PC-3 (cell line): ENCODE data around the gene RENBP. TPM values are rescaled to one million over a fixed set of nuclear protein-coding genes. Genes with fewer than 3 reads are reported as not detected.

Source experiments
- ATAC-seq: fragments of 200-7000 bp; cut with Tn5 transposase; 2 replicates; pipeline ENCODE4 v1.9.1; 2020; ENCODE audit warnings: mild to moderate bottlenecking, moderate library complexity
- BruUV-seq: library from RNA; stranded (reverse); fragments of 400-500 nt; replicated peaks from 2 replicates; lab custom pipeline; 2021; lab: Mats Ljungman, UMichigan
- CTCF ChIA-PET: fragments of 300-600 bp; sonication (Branson Sonifier 250); formaldehyde crosslinking; loops from one replicate; lab custom pipeline; 2022; ENCODE audit warnings: antibody characterized with exemption; lab: Charles Lee
- POLR2A ChIA-PET: fragments of 300-600 bp; sonication (Branson Sonifier 250); formaldehyde crosslinking; loops from one replicate; lab custom pipeline; 2022; ENCODE audit warnings: antibody characterized with exemption; ENCODE audit not compliant: unreplicated experiment; lab: Charles Lee
- DNase-seq: peaks from one replicate; pipeline ENCODE4 v3.0.0-alpha.2; 2015
- H2AFZ ChIP-seq: fragments of 300-600 bp; sonication (generic); 2 replicates; pipeline ENCODE4 v1.6.0; 2016; ENCODE audit warnings: antibody characterized with exemption, low read length
- H3F3A ChIP-seq: fragments of 300-600 bp; sonication (generic); one replicate; pipeline ENCODE4 v1.6.0; 2017; ENCODE audit warnings: antibody characterized with exemption, low read length, control low read depth, mild to moderate bottlenecking; ENCODE audit not compliant: unreplicated experiment
- H3K27ac ChIP-seq: fragments of 300-600 bp; sonication (generic); 2 replicates; pipeline ENCODE4 v1.5.1; 2016; ENCODE audit warnings: mild to moderate bottlenecking, low read length
- H3K27me3 ChIP-seq: fragments of 300-600 bp; sonication (generic); 2 replicates; pipeline ENCODE4 v1.6.1; 2016; ENCODE audit warnings: low read length, mixed read lengths
- H3K36me3 ChIP-seq: fragments of 300-600 bp; sonication (generic); 2 replicates; pipeline ENCODE4 v1.6.1; 2016; ENCODE audit warnings: low read depth, mixed run types, low read length, mixed read lengths
- H3K4me1 ChIP-seq: fragments of 300-600 bp; sonication (generic); 2 replicates; pipeline ENCODE4 v1.5.1; 2016; ENCODE audit warnings: low read length; ENCODE audit not compliant: insufficient read depth
- H3K4me2 ChIP-seq: fragments of 300-600 bp; sonication (generic); 2 replicates; pipeline ENCODE4 v1.6.0; 2016; ENCODE audit warnings: low read length
- H3K4me3 ChIP-seq: fragments of 300-600 bp; sonication (generic); 2 replicates; pipeline ENCODE4 v1.5.1; 2016; ENCODE audit warnings: mild to moderate bottlenecking, low read length, mixed read lengths
- H3K79me2 ChIP-seq: fragments of 300-600 bp; sonication (generic); 2 replicates; pipeline ENCODE4 v1.6.1; 2017; ENCODE audit warnings: low read length, mixed read lengths
- H3K9ac ChIP-seq: fragments of 300-600 bp; sonication (generic); 2 replicates; pipeline ENCODE4 v1.6.0; 2016; ENCODE audit warnings: mild to moderate bottlenecking, low read length
- H3K9me2 ChIP-seq: fragments of 300-600 bp; sonication (generic); replicated peaks from 2 replicates; pipeline ENCODE4 v1.6.1; 2016; ENCODE audit warnings: mixed run types, low read length, mixed read lengths
- H3K9me3 ChIP-seq: fragments of 300-600 bp; sonication (generic); 2 replicates; pipeline ENCODE4 v1.6.1; 2016; ENCODE audit warnings: low read length, mixed read lengths
- H4K20me1 ChIP-seq: fragments of 300-600 bp; sonication (generic); 2 replicates; pipeline ENCODE4 v1.6.1; 2016; ENCODE audit warnings: low read length, mixed read lengths
- CTCF ChIP-seq: fragments of 300-600 bp; sonication (generic); conservative IDR thresholded peaks from 2 replicates; pipeline ENCODE4 v1.5.1; 2017; ENCODE audit warnings: antibody characterized with exemption, low read depth, mild to moderate bottlenecking, low read length
- EZH2 ChIP-seq: fragments of 300-600 bp; sonication (generic); IDR thresholded peaks from one replicate; pipeline ENCODE4 v1.6.1; 2017; ENCODE audit warnings: antibody characterized with exemption, mild to moderate bottlenecking, low read length; ENCODE audit not compliant: unreplicated experiment
- EZH2phosphoT487 ChIP-seq: fragments of 300-600 bp; sonication (generic); IDR thresholded peaks from 2 replicates; pipeline ENCODE4 v1.6.1; 2018; ENCODE audit warnings: mild to moderate bottlenecking, antibody characterized with exemption, low read length, borderline replicate concordance
- intact Hi-C: fragments of 100-400 bp; cut with micrococcal nuclease; formaldehyde crosslinking; loops from 2 replicates; pipeline ENCODE4 v1.9.0; 2023
- microRNA-seq: library from miRNA; unstranded; fragments of <30 nt; microRNA quantifications from one replicate; pipeline ENCODE4 v1.1.0, GENCODE V29; 2020; ENCODE audit not compliant: unreplicated experiment
- total RNA-seq: library from RNA; depleted of rRNA; stranded (reverse); fragments of >200 nt; gene quantifications from 2 replicates; pipeline ENCODE4 v1.2.3, GENCODE V29; 2014; rRNA removed

Gene RENBP
- total RNA-seq, 1 experiment from 2014 or later, result not detected

- ATAC-seq (peak; percentile 43), DNase-seq (peak; percentile 13)
- Histone ChIP-seq H3K9me3 (no peaks in the 10 kb centered on the region), H3K4me1 (peaks cover 9% of the 10 kb centered on the region; the same call in 1 of the 2 replicates), H3K4me2 (peak within 1 kb of the TSS; percentile 81), H3F3A (no peaks in the 10 kb centered on the region), H3K27me3 (peaks cover 6% of the 10 kb centered on the region; the same call in 1 of the 2 replicates), H4K20me1 (no peaks in the 10 kb centered on the region), H3K9me2 (no peaks in the 10 kb centered on the region), H2AFZ (peak within 1 kb of the TSS; percentile 55; the same call in 1 of the 2 replicates), H3K36me3 (no peaks in the 10 kb centered on the region), H3K9ac (0 out of 2 replicates have a peak within 1 kb of the TSS, but pooled peaks have one; percentile 29), H3K79me2 (no peaks in the 10 kb centered on the region), H3K27ac (no peak within 1 kb of the TSS), H3K4me3 (peak within 1 kb of the TSS; percentile 63)
- POLR2A ChIA-PET, result no interaction called here
- intact Hi-C loops, result no loop called here
- CTCF ChIA-PET, result no interaction called here
- BruUV-seq, result no TSS peak
- TF ChIP-seq CTCF (no peak), EZH2 (no peak), EZH2phosphoT487 (no peak)
Observed at GRCh38 chrX:153885968-153886903, 58.2 kb downstream of the RENBP start, which contains the start of gene L1CAM. TSS of gene L1CAM (minus strand) at chrX:153886173. CDS start at chrX:153875836, 10,337 bp downstream.

Small RNA genes within 50 kb of the gene (microRNA-seq; reads per million reads assigned to microRNA genes)
- not detected for gene MIR3202-1
- not detected for gene MIR3202-2

Other genes with a start within 250 kb of the RENBP start
- 289 and 301 TPM in 2 replicates for gene BCAP31, start 220.3 kb downstream of the RENBP start, total RNA-seq
- 44.4 and 48.6 TPM in 2 replicates for gene ABCD1, start 219.8 kb downstream of the RENBP start, total RNA-seq
- 27.3 and 43.5 TPM in 2 replicates for gene PLXNB3, start 180.4 kb downstream of the RENBP start, total RNA-seq
- gene SRPK3, start 163.6 kb downstream of the RENBP start, total RNA-seq, result 0.40 and 1.5 TPM in 2 replicates
- gene IDH3G, start 150.3 kb downstream of the RENBP start, total RNA-seq, result 88.6 and 104 TPM in 2 replicates
- gene SSR4, start 150.0 kb downstream of the RENBP start, total RNA-seq, result 232 and 298 TPM in 2 replicates
- 0.26 and 0.63 TPM in 2 replicates for gene PDZD4, start 114.1 kb downstream of the RENBP start, total RNA-seq
- gene L1CAM, start 58.5 kb downstream of the RENBP start, total RNA-seq, result 5.2 and 11.2 TPM in 2 replicates
- not detected in 2 replicates for gene AVPR2, start 40.0 kb downstream of the RENBP start, total RNA-seq
- gene ARHGAP4, start 18.4 kb downstream of the RENBP start, total RNA-seq, result 4.0 and 4.6 TPM in 2 replicates
- 169 and 172 TPM in 2 replicates for gene NAA10, start 9.6 kb downstream of the RENBP start, total RNA-seq
- gene HCFC1, start 27.2 kb upstream of the RENBP start, total RNA-seq, result 66.9 and 94.0 TPM in 2 replicates
- gene TMEM187, start 28.1 kb upstream of the RENBP start, total RNA-seq, result 10.6 and 12.4 TPM in 2 replicates
- 366 and 427 TPM in 2 replicates for gene IRAK1, start 75.3 kb upstream of the RENBP start, total RNA-seq
- gene MECP2, start 153.1 kb upstream of the RENBP start, total RNA-seq, result 40.8 and 47.3 TPM in 2 replicates
- not detected in 2 replicates for gene OPN1LW, start 199.6 kb upstream of the RENBP start, total RNA-seq
- gene OPN1MW, start 238.0 kb upstream of the RENBP start, total RNA-seq, result not detected in 2 replicates